OCI-M2 (cell line): ENCODE data around the gene FAM174A.
"Not testable (repeated sequence)": the region's sequence is repeated elsewhere in the genome, so short reads cannot be mapped to it uniquely, and the experiment has no call there.

Experiments used
- DNase-seq: peaks from one replicate; lab custom pipeline; 2025; ENCODE audit not compliant: unreplicated experiment; lab: John Stamatoyannopoulos, UW

FAM174A gene

DNA sequence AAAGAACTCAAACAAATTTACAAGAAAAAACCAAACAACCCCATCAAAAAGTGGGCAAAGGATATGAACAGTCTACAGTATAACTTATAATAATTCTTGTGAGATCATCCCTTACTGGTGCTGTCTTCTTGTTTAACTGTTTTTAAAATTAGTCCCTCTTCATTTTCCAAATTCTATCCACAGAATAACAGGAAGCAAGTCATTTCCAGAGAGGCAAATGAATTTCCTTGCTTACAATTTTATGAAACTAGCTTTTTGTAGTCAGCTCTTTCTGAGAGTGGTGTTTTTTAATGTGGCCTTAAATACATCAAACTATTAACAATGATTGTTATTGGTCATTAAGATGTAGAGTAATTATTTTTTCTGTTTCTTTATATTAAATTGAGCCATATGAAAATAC is 40.6 kb downstream of the FAM174A start:
- DNase-seq, result no peak

DNA sequence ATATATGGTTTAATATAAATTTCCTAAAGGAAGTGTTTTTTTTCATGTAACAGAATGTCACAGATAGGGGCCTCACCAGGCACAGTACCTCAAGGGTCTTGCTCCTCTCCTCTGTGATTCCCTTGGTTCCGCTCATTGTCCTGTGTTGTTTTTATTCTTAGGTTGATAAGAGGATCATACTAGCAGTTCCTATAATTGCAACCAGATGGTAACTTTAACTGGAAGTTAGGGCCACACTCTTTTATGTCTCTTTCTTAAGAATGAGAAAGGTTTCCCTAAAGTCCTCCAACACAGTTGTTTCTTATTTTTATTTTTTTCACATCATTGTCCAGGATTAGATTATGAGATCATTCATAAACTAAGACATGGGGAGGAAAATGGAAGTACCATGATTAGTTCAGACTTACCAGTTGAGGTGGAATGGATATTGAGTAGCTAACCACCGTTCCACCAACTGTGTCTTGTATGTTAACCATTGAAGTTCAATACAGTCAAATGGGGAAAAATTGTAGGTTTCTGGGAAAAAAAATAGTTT is 41.1 kb downstream of the FAM174A start:
- DNase-seq, result no peak

DNA sequence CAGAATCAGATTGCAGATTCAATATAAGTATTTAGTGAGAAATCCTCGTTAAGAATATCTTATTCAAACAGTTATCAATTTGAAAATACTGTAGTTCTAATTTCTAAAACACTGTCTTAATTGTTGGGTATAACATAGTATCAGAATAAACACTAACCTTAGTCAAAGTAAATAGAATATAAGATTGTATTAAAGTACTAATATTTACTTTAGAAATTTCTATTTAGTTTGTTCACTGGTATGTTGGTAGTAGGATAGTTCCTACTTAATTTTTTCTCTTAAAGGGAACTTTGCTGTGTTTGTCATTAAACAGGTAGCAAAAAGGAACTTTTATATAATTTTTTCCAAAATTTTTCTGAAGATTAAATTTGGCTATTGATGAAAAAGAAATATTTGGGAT is 42.3 kb downstream of the FAM174A start:
- DNase-seq, result no peak

DNA sequence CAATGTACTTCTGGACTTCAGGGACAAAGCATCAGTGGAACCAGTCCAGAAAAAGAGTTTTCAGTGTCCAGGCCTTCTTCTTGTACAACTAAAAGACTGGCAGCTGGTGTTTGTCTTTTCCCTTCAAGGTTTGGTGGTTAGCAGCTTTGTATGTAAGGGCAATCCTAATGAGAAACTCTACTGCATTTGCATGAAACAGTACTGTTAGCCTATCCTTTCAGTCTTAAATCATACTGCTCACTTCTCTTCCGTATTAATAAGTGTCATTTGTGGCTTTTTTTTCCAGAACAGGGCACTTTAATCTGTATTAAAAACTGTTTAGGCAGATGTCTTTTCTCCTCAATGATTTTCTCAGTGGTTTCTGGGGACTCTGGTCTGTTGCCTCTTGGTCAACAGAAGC is 48.9 kb downstream of the FAM174A start:
- no peak for DNase-seq

DNA sequence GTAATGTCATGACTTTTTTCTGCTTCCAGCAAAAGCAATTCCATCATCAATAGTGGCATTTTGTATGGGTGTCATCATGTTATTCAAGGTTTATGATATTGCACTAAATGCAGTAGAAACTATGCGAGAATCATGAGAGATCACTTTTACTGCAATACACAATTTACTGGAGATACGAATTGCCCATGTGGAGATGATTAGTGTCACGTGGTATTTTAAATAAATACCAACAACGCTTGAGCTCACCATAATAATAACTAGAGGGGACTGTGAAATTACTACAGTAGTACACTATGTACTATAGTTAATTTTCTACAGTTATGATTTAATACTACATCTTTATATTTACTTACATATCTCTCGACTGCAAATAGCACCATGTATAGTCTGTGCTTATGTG is 49.7 kb downstream of the FAM174A start:
- DNase-seq, result no peak

DNA sequence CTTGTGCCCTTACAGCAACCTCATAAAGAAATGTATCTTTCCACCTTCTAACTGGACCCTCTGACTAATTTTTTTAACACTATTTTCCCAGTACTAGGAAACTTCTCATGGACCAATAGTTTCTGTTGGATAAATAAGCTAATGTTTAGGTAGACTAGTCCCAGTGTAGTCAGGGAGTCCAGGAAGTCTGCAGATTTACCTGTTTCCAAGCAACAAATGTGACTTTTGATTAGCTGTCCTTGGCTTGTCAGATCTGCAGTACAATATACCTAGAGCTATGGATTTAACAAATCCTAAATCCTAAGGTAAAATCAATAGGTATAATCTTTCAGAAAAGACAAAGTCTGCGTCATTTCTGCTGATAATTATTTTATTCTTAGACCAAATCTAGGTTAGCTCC is 55.7 kb downstream of the FAM174A start:
- DNase-seq, result no peak

DNA sequence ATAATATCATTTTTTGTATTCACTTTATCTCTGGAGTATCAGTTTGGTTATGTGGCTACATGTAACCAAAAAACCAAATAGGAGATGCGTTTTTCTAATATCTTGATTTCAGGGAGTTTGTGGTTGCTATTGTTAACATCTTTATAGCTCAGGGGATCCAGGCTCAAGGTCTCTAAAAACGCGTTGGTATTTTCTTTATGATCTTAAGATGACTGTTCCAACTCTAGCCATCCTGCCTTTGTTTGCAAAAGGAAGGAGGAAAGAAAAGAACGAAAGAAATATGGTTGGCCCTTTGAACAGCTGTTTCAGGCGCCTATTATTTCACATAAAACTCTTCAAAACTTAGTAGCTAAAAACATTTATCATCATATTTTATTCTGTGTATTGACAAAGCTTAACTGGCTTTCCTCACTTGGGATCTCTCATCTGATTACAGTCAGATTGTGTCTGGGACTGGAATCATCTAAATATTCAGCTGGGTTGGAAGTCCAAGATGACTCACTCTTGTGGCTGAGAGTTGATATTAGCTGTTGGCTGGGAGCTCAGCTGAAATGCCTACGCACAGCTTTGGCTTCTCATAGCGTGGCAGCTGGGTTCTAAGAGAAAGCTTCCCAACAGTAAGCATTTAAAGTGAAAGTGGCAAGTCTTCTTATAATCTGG is 60.1 kb downstream of the FAM174A start:
- no peak for DNase-seq

DNA sequence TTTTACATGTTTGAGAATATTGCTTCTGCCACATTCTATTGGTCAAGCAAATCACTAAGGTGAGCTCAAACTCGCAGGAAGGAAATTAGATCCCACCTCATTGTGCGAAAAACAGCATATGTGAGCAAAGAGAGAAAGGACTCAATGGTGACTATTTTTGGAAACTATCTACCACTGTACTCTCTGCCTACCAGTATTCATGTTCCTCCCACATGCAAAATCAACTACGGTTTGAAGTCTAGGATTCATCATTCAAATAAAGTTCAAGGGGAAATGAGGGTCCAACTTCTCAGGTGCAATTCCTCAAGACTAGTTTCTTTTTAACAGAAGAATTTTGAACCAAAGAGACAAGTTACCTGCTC is 60.6 kb downstream of the FAM174A start:
- no peak for DNase-seq

DNA sequence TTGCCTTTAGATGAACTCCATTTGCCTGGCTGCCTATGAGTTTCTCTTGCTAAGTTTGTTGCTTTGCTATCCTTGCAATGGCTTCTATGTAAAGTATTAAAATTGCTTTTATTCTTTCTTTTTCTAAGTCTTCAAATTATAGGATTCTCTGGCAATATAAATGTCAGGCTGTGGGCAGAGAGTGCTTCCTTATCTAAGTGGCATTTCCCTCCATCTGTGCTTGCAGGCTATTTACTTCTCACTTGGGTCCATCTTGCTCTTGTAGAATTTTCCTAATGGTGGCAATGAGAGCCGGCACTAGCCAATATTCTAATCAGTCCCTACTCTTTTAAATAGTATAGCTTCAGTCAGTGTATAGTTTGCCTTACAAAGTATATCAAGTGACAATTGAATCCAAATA is 63.3 kb downstream of the FAM174A start:
- no peak for DNase-seq

DNA sequence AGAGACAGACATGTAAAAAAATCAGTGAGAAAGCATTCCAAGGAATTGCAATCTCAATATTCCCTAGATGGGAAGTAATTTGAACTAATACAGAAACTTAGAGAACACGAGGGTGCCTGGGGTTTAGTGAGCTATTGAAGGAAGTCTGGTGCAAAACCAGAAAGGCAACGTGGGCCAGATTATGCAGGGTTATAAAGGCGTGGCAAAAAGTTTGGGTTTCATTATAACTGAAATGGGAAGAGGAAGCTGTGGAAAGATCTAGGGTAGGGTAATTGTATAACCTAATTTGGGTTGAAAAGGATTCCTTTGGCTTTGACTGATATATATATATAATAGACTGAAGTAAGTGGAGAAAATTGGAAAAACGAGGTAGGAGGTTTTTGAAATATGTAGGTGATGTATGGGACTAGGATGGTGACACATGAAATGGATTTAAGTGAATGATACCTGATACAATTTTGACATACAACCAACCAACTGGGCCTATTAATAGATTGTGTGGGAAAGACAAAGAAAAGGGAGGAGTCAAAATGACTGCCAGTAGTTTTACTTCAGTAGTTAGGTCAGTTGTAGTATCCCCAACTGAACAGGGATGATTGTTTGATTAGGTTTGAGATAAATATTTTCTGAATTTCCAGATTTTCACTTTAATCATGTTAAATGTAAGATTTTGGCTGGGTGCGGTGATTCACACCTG is 65.3 kb downstream of the FAM174A start:
- no peak for DNase-seq

DNA sequence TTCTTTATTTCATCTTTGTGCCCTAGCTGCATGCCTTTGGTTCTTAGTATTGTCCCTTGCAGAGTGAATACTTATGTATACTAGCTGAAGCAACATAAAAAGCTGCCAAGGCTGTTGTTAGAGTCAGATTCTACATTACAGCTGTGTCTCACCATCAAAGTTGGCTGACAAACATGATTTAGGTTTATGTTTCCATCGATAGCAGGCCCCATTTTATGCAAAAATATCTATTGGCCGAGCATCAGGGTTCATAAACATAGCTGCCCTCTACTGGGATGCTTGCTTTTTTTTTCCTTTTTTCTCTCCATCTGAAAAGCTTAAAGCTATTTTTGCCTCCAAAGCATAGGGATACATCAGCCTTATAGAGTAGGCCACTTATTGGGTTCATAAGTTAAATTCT is 68.0 kb downstream of the FAM174A start:
- DNase-seq, result no peak

DNA sequence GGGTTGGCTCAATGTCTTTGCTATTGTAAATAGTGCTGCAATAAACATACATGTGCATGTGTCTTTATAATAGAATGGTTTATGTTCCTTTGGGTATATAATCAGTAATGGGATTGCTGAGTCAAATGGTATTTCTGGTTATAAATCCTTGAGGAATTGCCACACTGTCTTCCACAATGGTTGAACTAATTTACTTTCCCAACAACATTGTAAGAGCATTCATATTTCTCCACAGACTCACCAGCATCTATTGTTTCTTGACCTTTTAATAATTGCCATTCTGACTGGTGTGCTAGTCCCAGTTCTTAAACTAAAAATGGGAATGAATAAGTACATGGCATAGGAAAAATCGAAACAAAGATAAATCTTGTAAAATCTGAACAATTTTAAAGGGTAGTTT is 68.8 kb downstream of the FAM174A start:
- DNase-seq, result not testable (repeated sequence)

DNA sequence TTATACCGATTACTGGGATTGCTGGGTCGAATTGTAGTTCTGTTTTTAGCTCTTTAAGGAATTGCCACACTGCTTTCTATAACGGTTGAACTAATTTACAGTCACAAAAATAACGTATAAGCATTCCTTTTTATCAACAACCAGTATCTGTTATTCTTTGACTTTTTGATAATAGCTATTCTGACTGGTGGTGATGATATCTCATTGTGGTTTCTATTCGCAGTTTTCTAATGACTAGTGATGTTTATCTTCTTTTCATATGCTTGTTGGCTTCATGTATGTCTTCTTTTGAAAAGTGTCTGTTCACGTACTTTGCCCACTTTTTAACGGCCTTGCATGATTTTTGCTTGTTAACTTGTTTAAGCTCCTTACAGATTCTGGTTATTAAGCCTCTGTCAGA is 74.4 kb downstream of the FAM174A start:
- DNase-seq, result no peak

DNA sequence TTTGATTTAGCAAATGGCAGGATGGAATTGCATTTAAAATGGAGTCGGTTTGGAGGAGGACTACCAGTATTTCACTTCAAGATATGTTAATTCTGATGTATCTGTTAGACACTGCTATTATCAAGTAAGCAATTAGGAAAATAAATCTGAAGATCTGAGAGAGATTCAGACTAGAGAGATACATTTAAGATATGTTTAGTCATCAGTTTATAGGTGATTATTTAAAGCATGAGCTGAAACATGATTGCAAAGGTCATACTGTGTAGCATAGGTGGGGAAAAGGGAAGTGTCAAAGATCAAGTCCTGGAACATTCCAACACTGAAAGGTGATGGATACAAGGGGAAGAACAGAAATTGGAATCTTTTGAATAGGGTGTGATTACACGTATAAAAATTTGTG is 79.1 kb downstream of the FAM174A start:
- no peak for DNase-seq

DNA sequence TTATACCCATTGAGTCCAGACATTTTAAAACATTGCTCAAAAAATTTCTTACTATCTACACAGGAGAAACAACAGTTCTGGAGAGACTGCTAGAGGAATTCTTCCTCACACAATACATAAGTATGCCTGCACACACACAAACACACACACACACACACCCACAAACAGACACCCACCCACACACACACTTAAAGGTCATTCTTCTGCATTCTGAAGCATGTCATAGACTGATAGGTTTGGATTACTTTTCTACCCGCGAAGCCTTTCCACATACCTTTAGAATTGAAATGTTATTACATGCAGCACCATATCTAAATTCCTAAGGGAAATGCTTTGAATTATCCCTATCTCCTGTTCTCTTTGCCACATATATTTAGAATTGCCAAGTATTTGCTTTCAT is 80.2 kb downstream of the FAM174A start:
- DNase-seq, result no peak

DNA sequence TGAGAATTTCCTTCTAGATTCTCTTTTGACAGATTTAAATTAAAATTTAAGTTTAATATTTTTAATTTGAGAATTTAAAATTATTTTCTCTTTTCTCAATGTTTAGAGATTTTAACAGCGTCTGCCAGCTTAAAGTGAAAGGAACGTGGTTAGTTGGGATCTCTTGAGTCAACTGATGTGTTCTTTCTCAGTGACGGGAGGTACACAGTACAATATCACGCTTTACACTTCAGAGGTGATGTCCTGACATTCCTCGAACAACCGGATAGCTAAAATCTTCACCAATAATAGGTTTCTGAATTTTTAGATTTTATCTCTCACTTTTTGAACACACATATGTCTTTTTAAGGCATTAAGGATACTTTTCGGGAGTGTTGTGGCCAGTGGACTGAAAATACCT is 81.1 kb downstream of the FAM174A start:
- no peak for DNase-seq

DNA sequence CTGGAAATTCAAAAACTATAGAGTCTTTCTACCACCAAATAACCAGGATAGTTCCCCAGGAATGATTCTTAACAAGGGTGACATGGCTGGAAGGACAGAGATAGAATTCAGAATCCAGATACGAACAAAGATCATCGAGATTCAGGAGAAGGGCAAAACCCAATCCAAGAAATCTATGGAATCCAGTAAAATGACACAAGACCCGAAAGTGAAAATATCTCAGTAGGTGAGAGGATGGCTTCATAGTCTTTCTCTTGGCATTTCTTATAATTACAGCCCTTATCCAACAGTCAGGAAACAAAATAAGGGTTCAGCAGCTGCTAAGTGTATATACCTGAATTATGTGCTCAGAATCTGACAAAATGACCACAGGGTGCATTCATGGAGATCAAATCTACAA is 81.8 kb downstream of the FAM174A start:
- DNase-seq, result no peak

DNA sequence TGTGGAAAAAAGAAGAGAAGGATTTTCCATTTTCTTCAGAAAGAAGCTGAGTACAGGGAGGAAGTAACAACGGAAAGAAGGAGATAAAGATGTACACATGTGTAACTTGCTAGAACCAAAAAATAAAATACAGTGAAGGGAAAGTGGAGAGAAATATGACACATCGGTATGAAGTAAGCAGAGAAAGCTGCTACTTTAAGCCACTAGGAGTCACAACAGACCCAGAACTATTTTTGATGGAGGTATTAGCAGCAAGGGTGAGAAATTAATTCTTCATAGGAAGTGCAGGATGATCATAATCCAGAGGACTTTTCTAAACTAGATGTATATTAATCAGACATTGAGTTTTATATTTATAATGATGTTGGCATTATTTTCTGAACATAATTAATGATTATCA is 88.5 kb downstream of the FAM174A start:
- DNase-seq, result no peak

DNA sequence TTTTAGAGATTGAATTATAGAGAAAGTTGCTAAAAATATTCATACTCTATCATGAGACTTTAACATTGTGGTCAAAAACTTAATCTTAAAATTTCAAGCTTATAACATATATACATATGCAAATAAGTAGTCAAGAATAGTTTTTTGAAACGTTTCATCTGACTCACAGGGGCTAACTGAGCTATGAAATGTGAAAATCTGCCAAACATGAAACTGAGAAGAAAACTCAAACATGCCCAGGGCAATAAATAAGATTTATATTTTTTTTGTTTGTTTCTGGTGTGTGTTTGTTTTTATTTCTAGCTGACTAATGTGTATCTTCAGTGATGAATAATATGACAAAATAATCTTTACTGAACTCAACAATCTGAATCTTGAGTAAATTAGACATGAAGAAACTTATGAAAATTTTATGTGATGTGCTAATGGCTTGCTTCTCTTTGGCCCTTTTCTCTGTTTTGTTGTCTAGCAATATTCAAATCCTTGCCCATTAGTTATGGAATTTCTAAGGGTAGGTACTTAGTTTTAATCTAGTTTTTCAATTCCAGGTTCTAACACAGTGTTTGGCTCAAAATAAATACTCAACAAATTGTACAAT is 99.9 kb downstream of the FAM174A start:
- DNase-seq, result no peak
